HepG2 (cell line): ENCODE data around the gene CLDN14. TPM values are rescaled to one million over a fixed set of nuclear protein-coding genes. Genes with fewer than 3 reads are reported as not detected.

Experiments
- CREB1 ChIP-seq, 2 experiments: fragments of 450-650 bp in 1 of 2; IDR thresholded peaks; 2 replicates each; pipeline ENCODE4 v1.6.1; 2016 to 2017; ENCODE audit warnings: control low read depth in 1 of 2, mild to moderate bottlenecking in 1 of 2, missing compliant biosample characterization in 1 of 2, missing genetic modification characterization in 1 of 2
- ERF ChIP-seq: IDR thresholded peaks from 2 replicates; pipeline ENCODE4 v1.6.1; 2018; ENCODE audit warnings: missing biosample characterization, missing genetic modification reagents
- JUN ChIP-seq: sonication (generic); formaldehyde crosslinking; IDR thresholded peaks from 2 replicates; pipeline ENCODE4 v1.4.0; 2020; ENCODE audit warnings: mild to moderate bottlenecking, missing genetic modification reagents
- POGZ ChIP-seq: sonication (generic); formaldehyde crosslinking; IDR thresholded peaks from 2 replicates; pipeline ENCODE4 v1.4.0; 2020; ENCODE audit warnings: mild to moderate bottlenecking, missing genetic modification reagents
- RARA ChIP-seq: IDR thresholded peaks from 2 replicates; pipeline ENCODE4 v1.6.1; 2016; ENCODE audit warnings: missing genetic modification reagents, missing compliant biosample characterization
- RBFOX2 ChIP-seq: fragments of 200-400 bp; formaldehyde crosslinking; IDR thresholded peaks from 2 replicates; pipeline ENCODE4 v1.6.1; 2017; ENCODE audit warnings: low read depth, mild to moderate bottlenecking, low read length
- SETDB1 ChIP-seq: sonication (generic); formaldehyde crosslinking; IDR thresholded peaks from 2 replicates; pipeline ENCODE4 v1.5.1; 2020; ENCODE audit warnings: missing genetic modification reagents, mild to moderate bottlenecking, borderline replicate concordance
- SOX6 ChIP-seq, 2 experiments: fragments of 450-650 bp in 1 of 2; sonication (generic) in 1 of 2; formaldehyde crosslinking in 1 of 2; IDR thresholded peaks; 2 replicates each; pipeline versions ENCODE4 v1.4.0 to v1.6.1; 2017 to 2020; ENCODE audit warnings: antibody characterized with exemption in 1 of 2, mild to moderate bottlenecking in 1 of 2, missing genetic modification reagents in 1 of 2
- THAP11 ChIP-seq: IDR thresholded peaks from 2 replicates; pipeline ENCODE4 v1.6.1; 2016; ENCODE audit warnings: missing biosample characterization, missing genetic modification reagents
- ZNF205 ChIP-seq: IDR thresholded peaks from 2 replicates; pipeline ENCODE4 v1.6.1; 2018; ENCODE audit warnings: missing biosample characterization, missing genetic modification reagents
- ZNF766 ChIP-seq: sonication (generic); formaldehyde crosslinking; IDR thresholded peaks from 2 replicates; pipeline ENCODE4 v1.5.0; 2020; ENCODE audit warnings: missing genetic modification reagents, borderline replicate concordance
- ZZZ3 ChIP-seq: sonication (generic); formaldehyde crosslinking; IDR thresholded peaks from 2 replicates; pipeline ENCODE4 v1.4.0; 2020; ENCODE audit warnings: missing genetic modification reagents, mild to moderate bottlenecking, borderline replicate concordance
- polyA plus RNA-seq, 8 experiments: library from polyadenylated mRNA; depleted of rRNA in 3 of 8; stranded (reverse) in 7 of 8; unstranded in 1 of 8; fragments of >200 nt; fragmentation: Illumina TruSeq in 4 of 8; extraction: Trizol in 4 of 8; gene quantifications; 2 replicates each; pipeline versions ENCODE4 v1.2.1 to v1.2.3, GENCODE V29; 2011 to 2016; ENCODE audit warnings: low read depth in 4 of 8, missing spikeins in 1 of 8, mixed read lengths in 1 of 8; ENCODE audit not compliant: insufficient read depth in 1 of 8
- total RNA-seq, 5 experiments: library from RNA; depleted of rRNA; stranded (reverse); fragments of >200 nt; fragmentation: Illumina TruSeq; extraction: Trizol; gene quantifications; 2 replicates each; pipeline ENCODE4 v1.2.3, GENCODE V29; 2016; ENCODE audit warnings: low read depth in 1 of 5
- TF ChIP-seq, protein P1 (sequence below): sonication (generic); formaldehyde crosslinking; IDR thresholded peaks from 2 replicates; pipeline ENCODE4 v1.4.0; 2020; ENCODE audit warnings: missing genetic modification reagents
- TF ChIP-seq, protein P2 (sequence below): sonication (generic); formaldehyde crosslinking; IDR thresholded peaks from 2 replicates; pipeline ENCODE4 v1.9.0; 2021; ENCODE audit warnings: mild to moderate bottlenecking, missing genetic modification reagents
- TF ChIP-seq, protein P3 (sequence below): sonication (generic); formaldehyde crosslinking; IDR thresholded peaks from 2 replicates; pipeline ENCODE4 v1.4.0; 2020; ENCODE audit warnings: missing genetic modification reagents
- TF ChIP-seq, protein P4 (sequence below): sonication (generic); formaldehyde crosslinking; IDR thresholded peaks from 2 replicates; pipeline ENCODE4 v1.8.0; 2022; ENCODE audit warnings: missing genetic modification reagents, mild to moderate bottlenecking, borderline replicate concordance
- TF ChIP-seq, protein P5 (sequence below): sonication (generic); formaldehyde crosslinking; IDR thresholded peaks from 2 replicates; pipeline ENCODE4 v1.4.0; 2020; ENCODE audit warnings: missing genetic modification reagents

The CLDN14 gene
- total and polyA plus RNA-seq, 2 of the 13 experiments (the other 11 are each of a cell fraction or from before 2014, with no cell fraction given), result 1.1 to 1.4 TPM

DNA sequence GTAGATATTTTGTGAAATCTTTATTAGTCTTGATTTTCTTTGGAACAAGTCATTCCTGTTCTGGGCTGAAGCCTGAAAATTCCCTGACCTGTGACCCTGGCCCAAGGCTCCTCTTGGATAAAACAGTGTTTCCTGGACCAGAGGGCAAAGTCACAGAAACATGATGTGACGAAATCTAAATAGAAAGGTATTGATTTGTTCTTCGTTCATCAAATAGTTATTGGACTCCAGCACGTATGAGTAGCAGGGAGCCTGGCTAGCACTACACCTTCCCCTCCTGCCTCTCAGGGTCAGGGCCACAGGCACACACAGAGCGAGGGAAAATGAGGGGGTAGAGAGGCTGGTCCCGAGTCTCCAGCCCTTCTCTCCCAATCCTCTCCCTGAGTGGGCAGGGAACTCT lies 1.7 kb upstream of the CLDN14 start (continued):
- TF ChIP-seq ZZZ3 (CRISPR knock-in tag) (no peak), ZNF205 (CRISPR knock-in tag) (peak; percentile 84; the same call in 1 of the 2 replicates), RBFOX2 (no peak), RARA (CRISPR knock-in tag) (peak; percentile 95), POGZ (peak; percentile 91), SOX6 (IDR thresholded peaks at IDR 0.05) (no peak), SOX6 (CRISPR knock-in tag; IDR thresholded peaks at IDR 0.05) (peak; percentile 92), SETDB1 (no peak), ERF (CRISPR knock-in tag) (peak; percentile 72), CREB1 (IDR thresholded peaks at IDR 0.05) (peak; percentile 31; the same call in 1 of the 2 replicates), CREB1 (CRISPR knock-in tag; IDR thresholded peaks at IDR 0.05) (peak; percentile 70), THAP11 (CRISPR knock-in tag) (peak; percentile 68), ZNF766 (CRISPR knock-in tag) (no peak), JUN (CRISPR knock-in tag) (peak; percentile 55; the same call in 1 of the 2 replicates)
- TF ChIP-seq, protein P1, sequence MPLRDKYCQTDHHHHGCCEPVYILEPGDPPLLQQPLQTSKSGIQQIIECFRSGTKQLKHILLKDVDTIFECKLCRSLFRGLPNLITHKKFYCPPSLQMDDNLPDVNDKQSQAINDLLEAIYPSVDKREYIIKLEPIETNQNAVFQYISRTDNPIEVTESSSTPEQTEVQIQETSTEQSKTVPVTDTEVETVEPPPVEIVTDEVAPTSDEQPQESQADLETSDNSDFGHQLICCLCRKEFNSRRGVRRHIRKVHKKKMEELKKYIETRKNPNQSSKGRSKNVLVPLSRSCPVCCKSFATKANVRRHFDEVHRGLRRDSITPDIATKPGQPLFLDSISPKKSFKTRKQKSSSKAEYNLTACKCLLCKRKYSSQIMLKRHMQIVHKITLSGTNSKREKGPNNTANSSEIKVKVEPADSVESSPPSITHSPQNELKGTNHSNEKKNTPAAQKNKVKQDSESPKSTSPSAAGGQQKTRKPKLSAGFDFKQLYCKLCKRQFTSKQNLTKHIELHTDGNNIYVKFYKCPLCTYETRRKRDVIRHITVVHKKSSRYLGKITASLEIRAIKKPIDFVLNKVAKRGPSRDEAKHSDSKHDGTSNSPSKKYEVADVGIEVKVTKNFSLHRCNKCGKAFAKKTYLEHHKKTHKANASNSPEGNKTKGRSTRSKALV (CRISPR knock-in tag), result no peak
- TF ChIP-seq, protein P2, sequence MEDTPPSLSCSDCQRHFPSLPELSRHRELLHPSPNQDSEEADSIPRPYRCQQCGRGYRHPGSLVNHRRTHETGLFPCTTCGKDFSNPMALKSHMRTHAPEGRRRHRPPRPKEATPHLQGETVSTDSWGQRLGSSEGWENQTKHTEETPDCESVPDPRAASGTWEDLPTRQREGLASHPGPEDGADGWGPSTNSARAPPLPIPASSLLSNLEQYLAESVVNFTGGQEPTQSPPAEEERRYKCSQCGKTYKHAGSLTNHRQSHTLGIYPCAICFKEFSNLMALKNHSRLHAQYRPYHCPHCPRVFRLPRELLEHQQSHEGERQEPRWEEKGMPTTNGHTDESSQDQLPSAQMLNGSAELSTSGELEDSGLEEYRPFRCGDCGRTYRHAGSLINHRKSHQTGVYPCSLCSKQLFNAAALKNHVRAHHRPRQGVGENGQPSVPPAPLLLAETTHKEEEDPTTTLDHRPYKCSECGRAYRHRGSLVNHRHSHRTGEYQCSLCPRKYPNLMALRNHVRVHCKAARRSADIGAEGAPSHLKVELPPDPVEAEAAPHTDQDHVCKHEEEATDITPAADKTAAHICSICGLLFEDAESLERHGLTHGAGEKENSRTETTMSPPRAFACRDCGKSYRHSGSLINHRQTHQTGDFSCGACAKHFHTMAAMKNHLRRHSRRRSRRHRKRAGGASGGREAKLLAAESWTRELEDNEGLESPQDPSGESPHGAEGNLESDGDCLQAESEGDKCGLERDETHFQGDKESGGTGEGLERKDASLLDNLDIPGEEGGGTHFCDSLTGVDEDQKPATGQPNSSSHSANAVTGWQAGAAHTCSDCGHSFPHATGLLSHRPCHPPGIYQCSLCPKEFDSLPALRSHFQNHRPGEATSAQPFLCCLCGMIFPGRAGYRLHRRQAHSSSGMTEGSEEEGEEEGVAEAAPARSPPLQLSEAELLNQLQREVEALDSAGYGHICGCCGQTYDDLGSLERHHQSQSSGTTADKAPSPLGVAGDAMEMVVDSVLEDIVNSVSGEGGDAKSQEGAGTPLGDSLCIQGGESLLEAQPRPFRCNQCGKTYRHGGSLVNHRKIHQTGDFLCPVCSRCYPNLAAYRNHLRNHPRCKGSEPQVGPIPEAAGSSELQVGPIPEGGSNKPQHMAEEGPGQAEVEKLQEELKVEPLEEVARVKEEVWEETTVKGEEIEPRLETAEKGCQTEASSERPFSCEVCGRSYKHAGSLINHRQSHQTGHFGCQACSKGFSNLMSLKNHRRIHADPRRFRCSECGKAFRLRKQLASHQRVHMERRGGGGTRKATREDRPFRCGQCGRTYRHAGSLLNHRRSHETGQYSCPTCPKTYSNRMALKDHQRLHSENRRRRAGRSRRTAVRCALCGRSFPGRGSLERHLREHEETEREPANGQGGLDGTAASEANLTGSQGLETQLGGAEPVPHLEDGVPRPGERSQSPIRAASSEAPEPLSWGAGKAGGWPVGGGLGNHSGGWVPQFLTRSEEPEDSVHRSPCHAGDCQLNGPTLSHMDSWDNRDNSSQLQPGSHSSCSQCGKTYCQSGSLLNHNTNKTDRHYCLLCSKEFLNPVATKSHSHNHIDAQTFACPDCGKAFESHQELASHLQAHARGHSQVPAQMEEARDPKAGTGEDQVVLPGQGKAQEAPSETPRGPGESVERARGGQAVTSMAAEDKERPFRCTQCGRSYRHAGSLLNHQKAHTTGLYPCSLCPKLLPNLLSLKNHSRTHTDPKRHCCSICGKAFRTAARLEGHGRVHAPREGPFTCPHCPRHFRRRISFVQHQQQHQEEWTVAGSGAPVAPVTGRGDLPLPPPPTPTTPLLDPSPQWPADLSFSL, result no peak
- TF ChIP-seq, protein P3, sequence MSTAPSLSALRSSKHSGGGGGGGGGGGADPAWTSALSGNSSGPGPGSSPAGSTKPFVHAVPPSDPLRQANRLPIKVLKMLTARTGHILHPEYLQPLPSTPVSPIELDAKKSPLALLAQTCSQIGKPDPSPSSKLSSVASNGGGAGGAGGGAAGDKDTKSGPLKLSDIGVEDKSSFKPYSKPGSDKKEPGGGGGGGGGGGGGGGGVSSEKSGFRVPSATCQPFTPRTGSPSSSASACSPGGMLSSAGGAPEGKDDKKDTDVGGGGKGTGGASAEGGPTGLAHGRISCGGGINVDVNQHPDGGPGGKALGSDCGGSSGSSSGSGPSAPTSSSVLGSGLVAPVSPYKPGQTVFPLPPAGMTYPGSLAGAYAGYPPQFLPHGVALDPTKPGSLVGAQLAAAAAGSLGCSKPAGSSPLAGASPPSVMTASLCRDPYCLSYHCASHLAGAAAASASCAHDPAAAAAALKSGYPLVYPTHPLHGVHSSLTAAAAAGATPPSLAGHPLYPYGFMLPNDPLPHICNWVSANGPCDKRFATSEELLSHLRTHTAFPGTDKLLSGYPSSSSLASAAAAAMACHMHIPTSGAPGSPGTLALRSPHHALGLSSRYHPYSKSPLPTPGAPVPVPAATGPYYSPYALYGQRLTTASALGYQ, result peak; percentile 89
- TF ChIP-seq, protein P4, sequence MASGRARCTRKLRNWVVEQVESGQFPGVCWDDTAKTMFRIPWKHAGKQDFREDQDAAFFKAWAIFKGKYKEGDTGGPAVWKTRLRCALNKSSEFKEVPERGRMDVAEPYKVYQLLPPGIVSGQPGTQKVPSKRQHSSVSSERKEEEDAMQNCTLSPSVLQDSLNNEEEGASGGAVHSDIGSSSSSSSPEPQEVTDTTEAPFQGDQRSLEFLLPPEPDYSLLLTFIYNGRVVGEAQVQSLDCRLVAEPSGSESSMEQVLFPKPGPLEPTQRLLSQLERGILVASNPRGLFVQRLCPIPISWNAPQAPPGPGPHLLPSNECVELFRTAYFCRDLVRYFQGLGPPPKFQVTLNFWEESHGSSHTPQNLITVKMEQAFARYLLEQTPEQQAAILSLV, result peak; percentile 64; the same call in 1 of the 2 replicates
- TF ChIP-seq, protein P5, sequence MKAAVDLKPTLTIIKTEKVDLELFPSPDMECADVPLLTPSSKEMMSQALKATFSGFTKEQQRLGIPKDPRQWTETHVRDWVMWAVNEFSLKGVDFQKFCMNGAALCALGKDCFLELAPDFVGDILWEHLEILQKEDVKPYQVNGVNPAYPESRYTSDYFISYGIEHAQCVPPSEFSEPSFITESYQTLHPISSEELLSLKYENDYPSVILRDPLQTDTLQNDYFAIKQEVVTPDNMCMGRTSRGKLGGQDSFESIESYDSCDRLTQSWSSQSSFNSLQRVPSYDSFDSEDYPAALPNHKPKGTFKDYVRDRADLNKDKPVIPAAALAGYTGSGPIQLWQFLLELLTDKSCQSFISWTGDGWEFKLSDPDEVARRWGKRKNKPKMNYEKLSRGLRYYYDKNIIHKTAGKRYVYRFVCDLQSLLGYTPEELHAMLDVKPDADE (CRISPR knock-in tag), result no peak
